Muscle layer of colon (tissue), 2 donors: ENCODE results near the gene ABHD14A.

Source experiments
- H3K27ac ChIP-seq: one replicate; pipeline ENCODE4 v1.7.0; 2013; ENCODE audit warnings: low read depth, mild to moderate bottlenecking, low read length, moderate library complexity
- H3K27me3 ChIP-seq, 2 donors: one replicate each; pipeline ENCODE4 v1.7.0; 2013; ENCODE audit warnings: low read length in 2 of 2, mild to moderate bottlenecking in 2 of 2; ENCODE audit not compliant: insufficient read depth in 2 of 2, control insufficient read depth in 1 of 2
- H3K36me3 ChIP-seq: one replicate; pipeline ENCODE4 v1.7.0; 2013; ENCODE audit warnings: mild to moderate bottlenecking, low read length; ENCODE audit not compliant: insufficient read depth
- H3K4me1 ChIP-seq: one replicate; pipeline ENCODE4 v1.7.0; 2013; ENCODE audit warnings: mild to moderate bottlenecking, low read length; ENCODE audit not compliant: insufficient read depth
- H3K4me3 ChIP-seq, 2 donors: one replicate each; pipeline ENCODE4 v1.7.0; 2013; ENCODE audit warnings: low read length in 2 of 2, low read depth in 1 of 2, mild to moderate bottlenecking in 1 of 2, moderate library complexity in 1 of 2
- H3K9ac ChIP-seq: one replicate; pipeline ENCODE4 v1.7.0; 2013; ENCODE audit warnings: low read length
- H3K9me3 ChIP-seq: one replicate; pipeline ENCODE4 v1.7.0; 2013; ENCODE audit warnings: mild to moderate bottlenecking, low read length
- donor health status: abdominal sarcoma.
- donor health status: Adenocarcinoma of cecum.

The ABHD14A gene

DNA sequence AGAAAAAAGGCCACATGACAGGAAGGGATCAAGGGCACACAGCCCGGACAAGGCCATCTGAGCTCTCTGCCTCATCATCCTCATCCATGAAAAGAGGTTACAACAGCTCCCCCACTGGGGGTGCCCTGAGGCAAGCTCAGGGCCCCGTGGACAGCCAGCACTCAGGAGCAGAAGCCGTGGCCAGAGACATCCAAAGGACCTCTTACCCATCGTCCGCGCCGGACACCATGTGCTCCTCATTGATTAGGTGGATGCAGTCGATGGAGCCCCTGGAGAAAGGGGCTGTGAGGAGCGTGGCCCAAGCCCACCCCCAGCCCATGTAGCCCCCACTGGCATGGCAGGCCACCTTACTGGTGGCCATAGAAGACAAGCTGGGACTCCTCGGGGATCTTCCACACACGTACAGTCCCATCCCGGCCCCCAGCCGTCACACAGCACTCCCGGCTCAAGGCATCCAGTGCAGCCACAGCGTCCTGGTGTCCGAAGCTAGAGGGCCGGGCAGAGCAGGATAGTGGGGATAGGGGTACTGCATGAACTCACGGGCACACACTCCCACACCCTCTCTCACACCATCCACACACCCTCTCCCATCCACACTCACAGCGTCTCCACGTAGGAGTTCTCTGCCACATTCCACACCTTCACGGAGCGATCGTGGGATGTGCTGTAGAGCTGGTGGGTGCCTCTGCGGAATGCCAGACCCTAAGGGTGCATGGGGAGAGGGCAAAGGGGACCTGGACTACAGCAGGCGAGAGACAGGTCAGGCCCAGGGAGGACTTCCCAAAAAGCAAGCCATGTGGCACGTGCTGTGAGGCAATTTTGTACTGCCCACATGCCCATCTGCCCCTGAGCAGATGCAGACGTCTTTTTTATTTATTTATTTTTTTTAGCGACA is 39.6 kb upstream of the ABHD14A start:
- no peaks in the 10 kb centered on the region for H3K9me3 ChIP-seq
- peaks cover 45% of the 10 kb centered on the region for H3K36me3 ChIP-seq
- no peak overlapping the region for H3K9ac ChIP-seq
- H3K27ac ChIP-seq: no peak overlapping the region
- peaks cover 4% of the 10 kb centered on the region for H3K4me1 ChIP-seq
- no peak overlapping the region for H3K4me3 ChIP-seq
- no peaks in the 10 kb centered on the region for H3K27me3 ChIP-seq

DNA sequence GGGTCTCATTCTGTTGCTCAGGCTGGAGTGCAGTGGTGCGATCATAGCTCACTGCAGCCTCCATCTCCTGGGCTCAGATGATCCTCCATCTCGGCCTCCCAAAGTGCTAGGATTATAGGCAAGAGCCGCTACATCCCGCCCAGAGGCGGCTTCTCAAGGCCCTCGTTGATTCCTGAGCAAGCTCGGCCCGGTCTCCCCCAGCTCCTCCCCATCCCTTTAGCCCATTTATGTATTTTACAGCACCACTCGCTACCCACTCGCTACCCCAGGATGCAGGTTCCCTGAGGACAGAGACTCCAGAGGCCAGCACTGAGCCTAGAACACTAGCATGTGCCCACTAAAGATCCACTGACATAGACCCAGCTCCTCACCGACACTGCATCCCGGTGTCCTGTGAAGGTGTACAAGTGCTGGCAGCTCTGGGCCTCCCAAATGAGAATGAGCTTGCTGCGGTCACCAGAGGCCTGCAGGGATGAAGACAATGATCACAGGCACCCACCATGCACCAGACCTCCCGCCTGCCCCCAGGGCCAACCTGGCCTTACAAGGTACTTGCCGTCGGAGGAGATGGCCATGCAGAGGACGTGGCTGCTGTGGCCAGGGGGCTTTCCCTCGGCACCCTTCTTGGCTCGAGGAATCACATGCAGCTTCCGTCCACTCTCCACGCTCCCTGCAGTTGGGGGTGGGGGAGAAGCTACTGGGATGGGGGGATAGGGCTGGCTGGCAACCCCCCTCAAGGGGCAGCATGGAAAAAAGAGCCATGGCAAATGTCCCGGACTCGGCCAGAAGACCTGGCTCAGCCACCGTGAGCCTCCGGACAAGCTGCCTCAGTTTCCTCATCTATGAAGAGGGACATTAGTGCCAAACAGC is 38.7 kb upstream of the ABHD14A start:
- peaks cover 45% of the 10 kb centered on the region for H3K36me3 ChIP-seq

GRCh38 chr3:51937014-51937413 is 37.9 kb upstream of the ABHD14A start:
- no peaks in the 10 kb centered on the region for H3K27me3 ChIP-seq
- no peak overlapping the region for H3K4me3 ChIP-seq
- H3K36me3 ChIP-seq: peaks cover 45% of the 10 kb centered on the region
- peaks cover 16% of the 10 kb centered on the region for H3K4me1 ChIP-seq
- H3K27ac ChIP-seq: no peak overlapping the region
- no peaks in the 10 kb centered on the region for H3K9me3 ChIP-seq
- H3K9ac ChIP-seq: no peak overlapping the region

More for the DNA sequence above, 38.7 kb upstream of the ABHD14A start:
- H3K4me1 ChIP-seq: peaks cover 12% of the 10 kb centered on the region
- H3K9me3 ChIP-seq: no peaks in the 10 kb centered on the region
- no peak overlapping the region for H3K4me3 ChIP-seq
- no peaks in the 10 kb centered on the region for H3K27me3 ChIP-seq
- no peak overlapping the region for H3K27ac ChIP-seq
- no peak overlapping the region for H3K9ac ChIP-seq

GRCh38 chr3:51937611-51938450 is 37.0 kb upstream of the ABHD14A start:
- H3K4me1 ChIP-seq: peaks cover 21% of the 10 kb centered on the region
- H3K27me3 ChIP-seq: no peaks in the 10 kb centered on the region
- no peaks in the 10 kb centered on the region for H3K9me3 ChIP-seq
- H3K36me3 ChIP-seq: peaks cover 42% of the 10 kb centered on the region
- H3K4me3 ChIP-seq: no peak overlapping the region
- H3K27ac ChIP-seq: no peak overlapping the region
- H3K9ac ChIP-seq: no peak overlapping the region

DNA sequence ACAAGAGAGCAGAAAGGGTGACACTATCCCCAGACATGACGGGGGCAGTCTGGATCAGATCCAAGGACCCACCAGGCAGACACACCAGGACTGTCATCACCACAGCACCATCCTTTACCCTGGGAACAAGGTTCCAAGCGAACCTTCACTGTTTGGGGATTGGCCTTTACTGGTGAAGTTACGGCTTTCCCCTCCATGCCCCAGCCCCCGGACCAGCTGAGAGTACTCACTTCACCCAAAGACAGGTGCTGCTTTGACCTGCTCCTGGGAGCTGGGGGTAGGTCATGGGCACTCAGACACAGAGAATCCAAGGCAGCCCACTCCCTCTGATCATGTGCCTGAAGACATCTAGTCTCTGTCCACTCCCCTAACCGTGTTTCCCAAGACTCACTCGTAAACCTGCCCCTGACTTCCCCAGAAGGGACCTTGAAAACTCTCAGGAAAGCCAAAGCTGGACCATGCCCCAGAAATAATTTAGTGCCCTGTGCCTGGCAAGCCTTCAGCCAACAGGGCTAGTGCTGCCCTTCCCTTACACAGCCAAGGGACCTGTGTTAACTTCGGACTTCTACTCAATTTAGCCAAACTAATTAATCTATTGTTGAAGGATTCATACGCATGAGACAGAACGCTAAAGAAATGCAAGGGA is 36.0 kb upstream of the ABHD14A start:
- Histone ChIP-seq H3K27me3 (no peaks in the 10 kb centered on the region), H3K4me1 (peaks cover 29% of the 10 kb centered on the region), H3K9me3 (no peaks in the 10 kb centered on the region), H3K36me3 (peaks cover 32% of the 10 kb centered on the region), H3K4me3 (no peak overlapping the region), H3K27ac (no peak overlapping the region), H3K9ac (no peak overlapping the region)

GRCh38 chr3:51940648-51941462 is 34.0 kb upstream of the ABHD14A start:
- Histone ChIP-seq H3K36me3 (peaks cover 26% of the 10 kb centered on the region), H3K4me1 (peaks cover 29% of the 10 kb centered on the region), H3K9ac (peak overlapping the region; percentile 64), H3K27me3 (no peaks in the 10 kb centered on the region), H3K27ac (peak overlapping the region; percentile 70), H3K9me3 (no peaks in the 10 kb centered on the region), H3K4me3 (peak overlapping the region; percentile 74 to 75)

GRCh38 chr3:51941463-51941797 is 33.4 kb upstream of the ABHD14A start:
- H3K36me3 ChIP-seq: peaks cover 26% of the 10 kb centered on the region
- H3K27me3 ChIP-seq: no peaks in the 10 kb centered on the region
- peak overlapping the region; percentile 70 for H3K27ac ChIP-seq
- no peaks in the 10 kb centered on the region for H3K9me3 ChIP-seq
- peak overlapping the region; percentile 74 to 75 for H3K4me3 ChIP-seq
- peaks cover 29% of the 10 kb centered on the region for H3K4me1 ChIP-seq
- H3K9ac ChIP-seq: peak overlapping the region; percentile 64

DNA sequence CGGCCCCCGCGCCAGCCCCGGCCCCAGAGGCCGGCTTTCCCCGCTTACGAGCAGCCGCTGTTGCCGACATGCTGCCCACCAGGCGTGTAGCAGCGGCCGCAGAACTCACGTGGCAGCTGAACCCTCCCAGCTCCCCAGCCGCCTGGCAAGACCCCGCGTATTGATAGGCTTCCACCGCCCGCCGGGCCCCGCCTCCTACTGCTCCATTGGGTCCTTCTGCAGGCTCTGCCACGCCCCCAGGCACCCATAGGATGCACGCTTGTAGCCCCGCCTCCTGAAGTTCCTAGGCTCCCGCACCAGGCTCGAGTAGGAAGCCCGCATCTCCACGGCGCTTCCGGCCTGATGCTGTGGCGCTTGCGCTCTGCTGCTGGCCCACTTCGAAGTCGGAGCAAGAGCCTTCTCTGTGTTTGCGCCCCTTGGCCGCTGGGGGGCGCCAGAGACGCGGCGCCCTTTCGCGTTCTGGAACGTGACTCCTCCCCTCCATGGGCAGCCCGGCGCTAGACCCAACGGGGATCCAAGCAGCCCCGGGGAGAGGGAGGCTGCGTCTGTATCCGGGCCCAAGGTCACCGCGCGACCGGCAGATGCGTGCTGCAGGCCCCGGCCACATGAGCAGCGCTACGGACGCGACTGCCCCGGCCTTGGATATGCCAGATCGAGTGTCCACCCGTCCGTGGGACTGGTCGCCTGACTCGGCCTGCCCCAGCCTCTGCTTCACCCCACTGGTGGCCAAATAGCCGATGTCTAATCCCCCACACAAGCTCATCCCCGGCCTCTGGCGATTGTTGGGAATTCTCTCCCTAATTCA is 32.9 kb upstream of the ABHD14A start, which contains the start of the genes PARP3 and RRP9:
Gene PARP3, plus strand, starts transcription at position 566 of the 805 bp plus-strand sequence. CDS start 993 bp downstream, outside the sequence.
Gene RRP9, minus strand, starts transcription at position 107 of the 805 bp plus-strand sequence. Its CDS starts 37 bp downstream, at position 70.
- Histone ChIP-seq H3K4me1 (peaks cover 29% of the 10 kb centered on the region), H3K4me3 (peak within 1 kb of the TSS; percentile 74 to 75), H3K36me3 (peaks cover 21% of the 10 kb centered on the region), H3K27me3 (no peaks in the 10 kb centered on the region), H3K27ac (peak within 1 kb of the TSS; percentile 100), H3K9me3 (no peaks in the 10 kb centered on the region), H3K9ac (peak within 1 kb of the TSS; percentile 92)

GRCh38 chr3:51942603-51943450 is 32.0 kb upstream of the ABHD14A start:
- Histone ChIP-seq H3K27ac (peak overlapping the region; percentile 100), H3K9me3 (no peaks in the 10 kb centered on the region), H3K9ac (peak overlapping the region; percentile 92), H3K4me1 (peaks cover 29% of the 10 kb centered on the region), H3K4me3 (peak overlapping the region; percentile 50 to 62), H3K27me3 (no peaks in the 10 kb centered on the region), H3K36me3 (peaks cover 13% of the 10 kb centered on the region)
